ENCODE measurements around the gene LRRC27.
"Not testable (repeated sequence)": the region's sequence is repeated elsewhere in the genome, so short reads cannot be mapped to it uniquely, and the experiment has no call there.

Gene LRRC27

DNA sequence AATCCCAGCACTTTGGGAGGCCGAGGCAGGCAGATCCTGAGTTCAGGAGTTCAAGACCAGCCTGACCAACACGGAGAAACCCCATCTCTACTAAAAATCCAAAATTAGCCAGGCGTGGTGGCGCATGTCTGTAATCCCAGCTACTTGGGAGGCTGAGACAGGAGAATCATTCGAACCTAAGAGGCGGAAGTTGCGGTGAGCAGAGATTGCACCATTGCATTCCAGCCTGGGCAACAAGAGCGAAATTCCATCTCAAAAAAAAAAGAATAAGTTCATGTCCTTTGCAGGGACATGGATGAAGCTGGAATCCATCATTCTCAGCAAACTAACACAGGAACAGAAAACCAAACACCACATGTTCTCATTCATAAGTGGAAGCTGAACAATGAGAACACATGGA, 17.1 kb upstream of the LRRC27 start:
- DNase-seq (ENCODE audit: low spot score), result not testable (repeated sequence)

DNA sequence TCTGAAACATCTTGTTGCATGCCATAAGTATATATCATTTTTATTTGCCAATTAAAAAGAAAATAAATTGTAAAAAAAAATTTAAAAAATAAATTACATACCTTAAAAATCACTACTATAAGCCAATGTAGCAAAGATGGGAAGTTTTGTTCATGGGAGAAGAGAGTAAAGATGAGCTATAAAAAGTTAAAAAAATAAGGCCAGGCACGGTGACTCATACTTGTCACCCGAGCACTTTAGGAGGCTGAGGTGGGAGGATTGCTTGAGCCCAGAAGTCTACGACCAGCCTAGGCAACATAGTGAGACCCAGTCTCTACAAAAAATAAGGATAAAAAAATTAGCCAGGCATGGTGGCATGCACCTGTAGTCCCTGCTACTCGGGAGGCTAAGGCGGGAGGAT, 15.9 kb upstream of the LRRC27 start:
- DNase-seq (ENCODE audit: low spot score), result no peak

GRCh38 chr10:132317477-132317876, 14.5 kb upstream of the LRRC27 start:
- not testable (repeated sequence) for DNase-seq (ENCODE audit: low spot score)

- no peak for DNase-seq (ENCODE audit: low spot score)
Observed at GRCh38 chr10:132319853-132320653, 11.9 kb upstream of the LRRC27 start.

DNA sequence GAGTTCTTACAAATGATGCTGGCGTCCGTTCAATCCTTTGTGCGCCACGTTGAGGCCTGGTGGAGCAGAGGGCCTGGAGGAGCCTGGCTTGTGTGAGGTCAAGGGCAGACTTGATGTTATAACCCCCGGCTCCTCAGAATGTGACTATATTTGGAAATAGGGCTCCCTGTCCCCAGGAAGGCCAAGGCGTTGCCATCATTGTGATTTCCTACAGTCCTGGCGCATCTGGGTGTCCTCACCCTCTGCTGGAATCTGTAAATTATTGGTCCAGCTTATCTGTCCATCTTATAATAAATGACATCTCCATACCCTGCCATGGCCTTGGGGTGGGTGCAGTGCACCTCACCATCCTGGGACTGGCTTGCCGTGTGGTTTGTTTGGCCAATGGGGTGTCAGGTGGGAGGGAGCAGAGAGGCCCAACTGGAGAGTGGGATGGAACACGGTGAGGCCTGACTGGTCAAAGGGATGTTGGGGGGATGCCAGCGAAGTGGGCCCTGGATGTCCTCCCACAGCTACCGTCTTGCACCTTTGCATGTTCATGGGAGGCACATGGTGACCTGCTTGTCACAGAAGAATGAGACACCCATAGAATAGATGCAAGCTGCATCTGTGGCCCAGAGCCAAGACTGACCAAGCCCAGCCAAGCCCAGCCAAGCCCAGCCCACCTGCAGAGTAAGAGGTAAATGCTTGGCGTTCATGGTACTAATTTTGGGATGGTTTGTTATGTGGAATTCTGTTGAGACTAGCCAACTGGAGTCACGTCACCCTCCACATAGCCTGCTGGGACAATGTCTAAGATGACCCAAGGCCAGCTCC, 11.1 kb upstream of the LRRC27 start:
- DNase-seq (ENCODE audit: low spot score), result no peak

DNA sequence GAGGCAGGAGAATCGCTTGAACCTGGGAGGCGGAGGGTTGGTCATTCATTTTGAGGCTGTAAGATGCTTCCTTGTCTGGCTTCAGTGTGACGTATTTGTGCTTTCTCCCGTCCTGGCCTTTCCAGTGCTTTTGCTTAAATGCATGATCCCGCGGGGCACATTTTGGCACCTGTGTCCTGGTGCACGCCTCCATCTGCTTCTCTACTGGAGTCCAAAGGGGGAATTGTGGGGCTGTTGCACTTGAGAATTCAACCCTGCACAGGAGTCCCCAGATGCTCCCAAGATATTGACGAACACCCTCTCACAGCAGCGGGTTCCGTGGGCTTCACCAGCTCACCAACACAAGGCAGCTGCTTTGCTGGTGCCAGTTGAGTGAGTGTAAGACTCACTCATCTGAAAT, 10.3 kb upstream of the LRRC27 start:
- DNase-seq (ENCODE audit: low spot score), result no peak

DNA sequence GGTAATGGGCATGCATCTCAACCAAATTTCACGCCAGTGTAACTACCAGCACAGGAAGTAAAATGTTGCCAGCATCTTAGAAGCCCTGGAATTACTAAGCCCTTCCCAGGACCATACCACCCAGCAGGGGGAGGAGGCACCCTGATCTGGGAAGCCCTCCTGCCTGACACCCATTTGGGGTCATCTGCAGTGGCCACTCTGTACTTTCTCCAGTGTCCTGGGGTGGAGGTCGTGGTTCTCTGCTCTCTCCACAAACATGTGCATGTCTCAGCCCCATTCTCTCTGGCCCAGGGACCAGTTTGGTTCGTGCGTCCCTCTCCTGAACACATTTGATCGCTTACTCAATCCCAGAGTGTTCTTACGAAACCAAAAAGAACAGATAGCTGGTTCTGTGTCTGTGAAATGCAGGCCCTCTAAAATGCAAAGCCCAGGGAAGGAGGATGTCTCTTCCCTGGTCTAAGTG, 9.4 kb upstream of the LRRC27 start:
- DNase-seq (ENCODE audit: low spot score), result no peak

DNA sequence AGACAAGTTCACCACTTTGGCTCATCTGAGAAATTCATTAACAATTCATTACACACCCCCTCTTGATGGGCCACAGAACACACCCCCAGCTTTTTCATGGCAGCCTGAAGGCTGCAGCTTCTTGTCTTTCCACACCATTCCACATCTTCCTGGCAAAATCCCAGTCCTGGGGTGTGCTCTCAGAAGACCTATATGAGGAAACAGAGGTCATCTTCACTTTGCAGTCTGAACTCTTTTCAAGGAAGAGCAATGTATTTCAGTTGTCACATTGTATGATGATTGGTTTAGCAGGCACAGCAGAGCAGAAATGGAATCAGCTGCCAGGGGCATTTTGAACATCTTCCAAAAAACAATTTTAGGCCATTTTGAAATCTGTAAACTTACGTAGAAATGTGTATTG, 7.8 kb upstream of the LRRC27 start:
- no peak for DNase-seq (ENCODE audit: low spot score)

GRCh38 chr10:132326344-132326889, 5.6 kb upstream of the LRRC27 start:
- no peak for DNase-seq (ENCODE audit: low spot score)

DNA sequence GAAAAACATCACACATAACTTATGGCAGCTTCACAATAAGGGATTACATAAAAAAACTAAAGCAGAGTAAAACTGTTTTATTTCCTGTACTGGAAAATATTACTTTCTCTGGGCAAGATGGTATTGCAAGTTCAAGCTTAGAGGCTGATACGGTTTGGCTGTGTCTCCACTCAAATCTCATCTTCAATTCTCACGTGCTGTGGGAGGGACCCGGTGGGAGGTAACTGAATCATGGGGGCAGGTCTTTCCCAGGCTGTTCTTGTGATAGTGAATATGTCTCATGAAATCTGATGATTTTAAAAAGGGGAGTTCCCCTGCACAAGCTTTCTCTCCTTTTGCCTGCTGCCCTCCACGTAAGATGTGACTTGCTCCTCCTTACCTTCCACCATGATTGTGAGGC, 5.1 kb upstream of the LRRC27 start:
- no peak for DNase-seq (ENCODE audit: low spot score)

DNA sequence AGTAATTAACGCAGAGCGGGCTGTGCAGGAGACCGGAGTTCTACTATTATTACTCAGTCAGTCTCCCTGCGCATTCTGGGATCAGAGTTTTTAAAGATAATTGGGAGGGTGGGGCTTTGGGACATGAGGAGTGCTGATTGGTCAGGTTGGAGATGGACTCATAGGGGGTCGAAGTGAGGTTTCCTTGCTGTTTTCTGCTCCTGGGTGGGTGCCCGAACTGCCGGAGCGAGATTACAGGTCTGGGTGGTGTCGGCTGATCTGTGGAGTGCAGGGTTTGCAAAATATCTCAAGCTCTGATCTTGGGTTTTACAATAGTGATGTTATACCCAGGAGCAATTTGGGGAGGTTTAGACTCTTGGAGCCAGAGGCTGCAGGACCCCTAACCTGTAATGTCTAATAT, 3.9 kb upstream of the LRRC27 start:
- no peak for DNase-seq (ENCODE audit: low spot score)

- DNase-seq (ENCODE audit: low spot score), result no peak
Observed at GRCh38 chr10:132328738-132329137, 3.3 kb upstream of the LRRC27 start.

GRCh38 chr10:132329565-132330485, 2.2 kb upstream of the LRRC27 start:
- peak; percentile 41 for DNase-seq (ENCODE audit: low spot score)

DNA sequence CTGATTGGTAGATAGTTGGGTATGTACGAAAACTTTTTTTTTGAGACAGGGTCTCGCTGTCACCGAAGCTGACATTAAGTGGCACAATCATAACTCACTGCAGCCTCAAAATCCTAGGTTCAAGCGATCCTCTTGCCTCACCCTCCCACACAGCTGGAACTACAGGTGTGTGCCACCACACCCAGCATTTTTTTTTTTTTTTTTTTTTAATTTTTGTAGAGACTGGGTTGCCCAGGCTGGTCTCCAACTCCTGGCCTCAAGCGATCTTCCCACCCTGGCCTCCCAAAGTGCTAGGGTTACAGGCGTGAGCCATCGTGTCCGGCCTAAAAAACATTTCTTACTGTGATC, 1.5 kb upstream of the LRRC27 start:
- no peak for DNase-seq (ENCODE audit: low spot score)

DNA sequence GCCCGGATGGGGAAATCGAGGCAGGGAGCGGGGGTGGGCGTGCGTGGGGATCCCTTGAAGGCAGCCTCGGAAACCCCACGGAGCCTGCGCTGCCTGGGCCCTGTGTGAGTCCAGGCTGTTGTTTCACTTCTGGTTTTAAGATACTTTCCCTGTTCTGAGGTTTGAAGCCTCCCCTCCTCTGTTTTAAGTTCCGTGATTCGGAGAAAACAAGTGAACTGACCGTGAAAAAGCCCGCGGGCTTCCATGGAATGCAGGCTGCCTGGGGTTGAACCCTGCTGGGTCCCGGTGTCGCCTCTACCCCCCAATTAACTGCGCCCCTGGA, 401 bp downstream of the LRRC27 start:
- no peak for DNase-seq (ENCODE audit: low spot score)

DNA sequence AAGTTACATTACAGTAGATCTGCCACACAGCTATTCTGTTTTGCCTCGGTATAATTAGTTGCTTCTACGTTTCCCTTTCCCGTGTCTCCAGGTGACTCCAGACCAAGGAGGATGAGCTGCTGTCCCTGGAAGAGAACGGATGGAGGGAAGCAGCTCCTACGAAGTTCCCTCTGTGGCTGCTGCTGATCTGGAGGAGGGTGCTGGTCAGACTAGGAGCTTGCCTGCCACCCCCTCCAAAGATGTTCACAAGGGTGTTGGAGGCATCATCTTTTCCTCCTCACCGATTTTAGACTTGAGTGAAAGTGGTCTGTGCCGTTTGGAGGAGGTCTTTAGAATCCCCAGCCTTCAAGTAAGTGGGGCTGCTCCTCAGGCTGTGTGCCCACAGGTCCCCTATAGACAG, 1.4 kb downstream of the LRRC27 start:
- no peak for DNase-seq (ENCODE audit: low spot score)

DNA sequence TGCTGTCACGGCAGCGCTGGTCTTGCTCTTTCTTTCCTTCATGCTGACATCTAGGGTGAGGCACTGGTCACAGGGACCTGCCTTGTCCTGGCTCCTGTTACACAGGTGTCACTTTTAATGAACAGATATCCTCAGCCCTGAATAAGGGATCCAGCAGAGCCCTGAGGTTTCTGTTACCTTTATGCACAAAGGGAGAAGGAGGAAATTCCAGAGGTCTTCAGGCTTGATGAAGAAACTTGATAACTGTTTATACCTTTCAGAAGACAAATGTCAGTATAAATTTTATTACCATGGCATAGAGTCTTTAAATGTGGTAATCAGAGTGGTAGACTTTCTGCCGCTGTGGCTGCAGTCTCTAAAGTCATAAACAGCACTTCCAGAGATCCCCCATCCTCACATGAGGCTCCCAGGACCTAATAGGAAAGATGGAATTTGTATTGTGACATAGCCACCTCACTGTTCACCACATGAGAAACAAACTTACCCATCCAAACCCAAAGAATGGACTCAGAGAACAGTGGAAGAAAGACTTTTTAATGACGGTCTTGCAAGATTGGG, 2.7 kb downstream of the LRRC27 start:
- DNase-seq (ENCODE audit: low spot score), result no peak

DNA sequence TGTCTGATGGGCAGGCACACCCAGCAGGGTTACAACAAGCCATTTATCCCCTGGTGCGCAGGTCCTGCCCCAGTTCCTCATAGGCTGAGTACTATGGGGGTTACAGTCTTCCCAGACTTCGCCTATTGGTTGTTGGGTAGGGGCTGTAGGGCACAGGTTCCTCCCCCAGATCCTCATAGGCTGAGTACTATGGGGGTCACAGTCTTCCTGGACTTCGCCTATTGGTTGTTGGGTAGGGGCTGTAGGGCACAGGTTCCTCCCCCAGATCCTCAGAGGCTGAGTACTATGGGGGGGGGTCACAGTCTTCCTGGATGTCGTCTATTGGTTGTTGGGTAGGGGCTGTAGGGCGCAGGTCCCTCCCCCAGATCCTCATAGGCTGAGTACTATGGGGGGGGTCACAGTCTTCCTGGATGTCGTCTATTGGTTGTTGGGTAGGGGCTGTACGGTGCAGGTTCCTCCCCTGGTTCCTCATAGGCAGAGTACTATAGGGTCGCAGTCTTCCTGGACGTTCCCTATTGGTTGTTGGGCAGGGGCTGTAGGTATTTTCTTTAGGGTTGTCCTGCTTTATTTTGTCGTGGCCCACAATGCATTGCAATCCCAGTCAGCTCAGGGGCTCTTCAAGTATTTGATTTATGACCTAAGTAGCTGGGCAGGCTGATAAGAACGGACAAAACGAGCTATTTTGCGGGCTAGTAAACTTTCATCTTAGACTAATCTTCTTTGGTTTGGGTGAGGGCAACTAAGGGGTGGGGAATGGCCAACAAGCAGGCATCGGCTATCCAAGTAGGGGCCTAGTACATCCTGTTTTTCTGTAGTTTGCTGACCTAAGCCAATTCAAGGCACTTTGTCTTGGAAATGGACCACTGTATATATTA, 3.4 kb downstream of the LRRC27 start:
- peak; percentile 9 for DNase-seq (ENCODE audit: low spot score)

GRCh38 chr10:132336064-132336746, 4.2 kb downstream of the LRRC27 start:
- no peak for DNase-seq (ENCODE audit: low spot score)

GRCh38 chr10:132336919-132337407, 5.0 kb downstream of the LRRC27 start:
- DNase-seq (ENCODE audit: low spot score), result no peak
